ENCODE measurements around the gene VWA1.
"Not testable (repeated sequence)": the region's sequence is repeated elsewhere in the genome, so short reads cannot be mapped to it uniquely, and the experiment has no call there.

The VWA1 gene

GRCh38 chr1:1407636-1408318 lies 27.7 kb upstream of the VWA1 start:
- CTCF ChIA-PET = interaction anchor here (0.6 to 2.5 kb wide), 5 partner anchors 9 to 56 kb away, joined by 3 to 9 read pairs (median 4); partner anchors contain the start of gene CCNL2
- POLR2A ChIA-PET = interaction anchor here (0.9 to 1.6 kb wide), 3 partner anchors 9 to 63 kb away, joined by 3 to 11 read pairs (median 3); partner anchors contain the start of genes AURKAIP1 and CCNL2
- TF ChIP-seq CTCF (IDR thresholded peaks at IDR 0.05; ENCODE audit: insufficient read depth, low read length, missing control alignments) = no peak

DNA sequence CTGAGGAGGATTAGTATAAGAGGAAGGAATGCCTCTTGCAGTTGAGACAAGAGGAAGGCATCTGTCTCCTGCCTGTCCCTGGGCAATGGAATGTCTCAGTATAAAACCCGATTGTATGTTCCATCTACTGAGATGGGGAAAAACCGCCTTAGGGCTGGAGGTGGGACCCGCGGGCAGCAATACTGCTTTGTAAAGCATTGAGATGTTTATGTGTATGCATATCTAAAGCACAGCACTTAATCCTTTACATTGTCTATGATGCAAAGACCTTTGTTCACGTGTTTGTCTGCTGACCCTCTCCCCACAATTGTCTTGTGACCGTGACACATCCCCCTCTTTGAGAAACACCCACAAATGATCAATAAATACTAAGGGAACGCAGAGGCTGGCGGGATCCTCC lies 25.3 kb upstream of the VWA1 start:
- H3K4me3 ChIP-seq (ENCODE audit: low read depth, low read length); DNase-seq (ENCODE audit: low read depth, low spot score); CTCF ChIA-PET; POLR2A ChIA-PET: not testable (repeated sequence)

More at GRCh38 chr1:1407636-1408318, 27.7 kb upstream of the VWA1 start:
- H3K4me3 ChIP-seq (ENCODE audit: low read depth, low read length) = peak overlapping the region; percentile 85
- no peak for DNase-seq (ENCODE audit: low read depth, low spot score)

- POLR2A ChIA-PET = interaction anchor here (0.7 kb wide), 1 partner anchor 22 kb away, joined by 4 read pairs; no protein-coding TSS in a partner anchor
- CTCF ChIA-PET = interaction anchor here (0.9 kb wide), 1 partner anchor 30 kb away, joined by 3 read pairs; no protein-coding TSS in a partner anchor
- no peak for TF ChIP-seq CTCF (IDR thresholded peaks at IDR 0.05; ENCODE audit: insufficient read depth, low read length, missing control alignments)
- DNase-seq (ENCODE audit: low read depth, low spot score) = no peak
- H3K4me3 ChIP-seq (ENCODE audit: low read depth, low read length) = no peak overlapping the region
Measured at GRCh38 chr1:1411626-1412025, 23.9 kb upstream of the VWA1 start.

GRCh38 chr1:1412311-1412902 lies 23.1 kb upstream of the VWA1 start:
- CTCF ChIA-PET; DNase-seq (ENCODE audit: low read depth, low spot score); H3K4me3 ChIP-seq (ENCODE audit: low read depth, low read length): not testable (repeated sequence)
- POLR2A ChIA-PET = interaction anchor here (0.7 kb wide), 1 partner anchor 23 kb away, joined by 4 read pairs; no protein-coding TSS in a partner anchor

DNA sequence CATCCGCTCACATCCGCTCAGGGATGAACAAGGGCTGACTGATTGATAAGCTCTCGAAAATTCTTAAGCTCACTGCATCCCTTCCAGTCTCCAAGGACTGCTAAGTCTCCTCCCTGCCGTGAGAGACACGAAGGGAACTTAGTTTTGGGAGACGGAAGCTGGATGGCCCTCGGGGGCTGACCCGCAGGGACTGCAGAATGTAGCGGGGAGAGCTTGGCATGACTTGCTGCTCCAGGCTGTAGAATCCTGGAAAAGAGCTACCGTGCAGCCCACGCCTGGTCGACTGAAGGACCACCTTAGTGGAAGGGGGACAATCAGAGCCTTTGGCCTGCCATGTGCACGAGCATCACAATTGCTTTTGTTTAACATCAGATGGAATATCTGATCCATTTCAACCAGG lies 19.7 kb upstream of the VWA1 start:
- TF ChIP-seq CTCF (IDR thresholded peaks at IDR 0.05; ENCODE audit: insufficient read depth, low read length, missing control alignments) = no peak
- H3K4me3 ChIP-seq (ENCODE audit: low read depth, low read length) = no peak overlapping the region
- ChIA-PET POLR2A (no interaction called here), CTCF (interaction anchor here (0.6 to 3.0 kb wide), 3 partner anchors 14 to 25 kb away, joined by 3 to 17 read pairs (median 8); no protein-coding TSS in a partner anchor)
- no peak for DNase-seq (ENCODE audit: low read depth, low spot score)

GRCh38 chr1:1417396-1417795 lies 18.1 kb upstream of the VWA1 start:
- H3K4me3 ChIP-seq (ENCODE audit: low read depth, low read length); CTCF ChIA-PET; POLR2A ChIA-PET; DNase-seq (ENCODE audit: low read depth, low spot score): not testable (repeated sequence)

GRCh38 chr1:1417825-1418463 lies 17.5 kb upstream of the VWA1 start:
- POLR2A ChIA-PET; DNase-seq (ENCODE audit: low read depth, low spot score); H3K4me3 ChIP-seq (ENCODE audit: low read depth, low read length): not testable (repeated sequence)
- CTCF ChIA-PET = interaction anchor here (0.8 kb wide), 1 partner anchor 10 kb away, joined by 4 read pairs; no protein-coding TSS in a partner anchor

Measured in AG04449 (cell line).